ENCODE measurements around the gene SKI. TPM values are rescaled to one million over a fixed set of nuclear protein-coding genes. Genes with fewer than 3 reads are reported as not detected.

The SKI gene
- total and polyA plus RNA-seq, 10 of the 15 experiments (the other 5 are each of a cell fraction or from before 2014, with no cell fraction given) = 0.03 to 14.9 (median 0.96) TPM

DNA sequence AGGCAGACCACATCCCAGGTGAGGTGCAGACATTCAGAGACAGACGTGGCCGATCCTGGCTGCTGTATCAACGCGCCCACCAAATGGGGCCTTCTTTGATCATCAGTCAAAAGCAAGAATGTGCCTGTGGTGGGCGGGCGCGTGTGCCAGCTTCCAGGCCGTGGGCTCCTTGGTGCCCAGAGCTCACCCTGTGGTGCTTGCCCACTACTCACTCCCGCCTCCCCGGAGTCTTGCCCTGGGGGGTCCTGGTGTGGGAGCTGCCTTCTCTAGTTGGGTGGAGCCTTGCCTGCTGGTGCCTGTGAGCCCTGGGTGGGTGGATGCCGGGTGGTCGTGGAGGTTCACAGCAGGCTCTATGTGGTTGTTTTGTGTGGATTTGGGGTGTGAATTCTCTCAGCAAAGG is 70.6 kb downstream of the SKI start:
- Histone ChIP-seq H4K20me1 (ENCODE audit: control insufficient read depth, insufficient read depth) (no peaks in the 10 kb centered on the region; the same call in 1 of the 2 replicates), H3K79me2 (ENCODE audit: control insufficient read depth, insufficient read depth, low read length) (peaks cover 18% of the 10 kb centered on the region), H3K4me1 (ENCODE audit: control insufficient read depth, insufficient read depth, low read length) (peaks cover 28% of the 10 kb centered on the region), H3K27ac (ENCODE audit: control insufficient read depth, insufficient read depth) (no peak overlapping the region), H3K4me3 (no peak overlapping the region), H3K36me3 (ENCODE audit: control insufficient read depth in 2 of 2, insufficient read depth in 2 of 2, low read length in 1 of 2) (no peaks in the 10 kb centered on the region; a peak in 2 of 4 replicates), H3K27me3 (replicated peaks in 1 of 2; ENCODE audit: control insufficient read depth in 2 of 2, insufficient read depth in 2 of 2, low read length in 1 of 2) (no peaks in the 10 kb centered on the region), H2AFZ (ENCODE audit: control insufficient read depth, low read depth, low read length) (no peak overlapping the region), H3K4me2 (ENCODE audit: control insufficient read depth, insufficient read depth) (no peak overlapping the region), H3K9me3 (replicated peaks; ENCODE audit: control insufficient read depth, insufficient read depth, low read length) (no peaks in the 10 kb centered on the region), H3K9ac (ENCODE audit: control insufficient read depth, insufficient read depth, low read length) (no peak overlapping the region)
- FAIRE-seq = no peak
- intact Hi-C loops (cut with micrococcal nuclease; ENCODE audit: unreplicated experiment) = loop anchor here (10.0 kb wide), 1 partner anchor 64 kb away; no protein-coding TSS in a partner anchor
- 98% methylated on average over 12 of the region's 12 CpGs for whole genome bisulfite sequencing (ENCODE audit: insufficient coverage, insufficient replicate concordance, low lambda C conversion rate, missing lambda C conversion rate)
- CTCF ChIA-PET = no interaction called here
- in situ Hi-C loops (cut with MboI) = loop anchor here (5.0 kb wide), 1 partner anchor 41 kb away; no protein-coding TSS in a partner anchor
- no peak for TF ChIP-seq MTA2 (IDR thresholded peaks at IDR 0.05; ENCODE audit: low read depth)
- TF ChIP-seq, protein P1, sequence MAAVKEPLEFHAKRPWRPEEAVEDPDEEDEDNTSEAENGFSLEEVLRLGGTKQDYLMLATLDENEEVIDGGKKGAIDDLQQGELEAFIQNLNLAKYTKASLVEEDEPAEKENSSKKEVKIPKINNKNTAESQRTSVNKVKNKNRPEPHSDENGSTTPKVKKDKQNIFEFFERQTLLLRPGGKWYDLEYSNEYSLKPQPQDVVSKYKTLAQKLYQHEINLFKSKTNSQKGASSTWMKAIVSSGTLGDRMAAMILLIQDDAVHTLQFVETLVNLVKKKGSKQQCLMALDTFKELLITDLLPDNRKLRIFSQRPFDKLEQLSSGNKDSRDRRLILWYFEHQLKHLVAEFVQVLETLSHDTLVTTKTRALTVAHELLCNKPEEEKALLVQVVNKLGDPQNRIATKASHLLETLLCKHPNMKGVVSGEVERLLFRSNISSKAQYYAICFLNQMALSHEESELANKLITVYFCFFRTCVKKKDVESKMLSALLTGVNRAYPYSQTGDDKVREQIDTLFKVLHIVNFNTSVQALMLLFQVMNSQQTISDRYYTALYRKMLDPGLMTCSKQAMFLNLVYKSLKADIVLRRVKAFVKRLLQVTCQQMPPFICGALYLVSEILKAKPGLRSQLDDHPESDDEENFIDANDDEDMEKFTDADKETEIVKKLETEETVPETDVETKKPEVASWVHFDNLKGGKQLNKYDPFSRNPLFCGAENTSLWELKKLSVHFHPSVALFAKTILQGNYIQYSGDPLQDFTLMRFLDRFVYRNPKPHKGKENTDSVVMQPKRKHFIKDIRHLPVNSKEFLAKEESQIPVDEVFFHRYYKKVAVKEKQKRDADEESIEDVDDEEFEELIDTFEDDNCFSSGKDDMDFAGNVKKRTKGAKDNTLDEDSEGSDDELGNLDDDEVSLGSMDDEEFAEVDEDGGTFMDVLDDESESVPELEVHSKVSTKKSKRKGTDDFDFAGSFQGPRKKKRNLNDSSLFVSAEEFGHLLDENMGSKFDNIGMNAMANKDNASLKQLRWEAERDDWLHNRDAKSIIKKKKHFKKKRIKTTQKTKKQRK (IDR thresholded peaks at IDR 0.05; ENCODE audit: low read depth, low read length) = no peak
- no peak for TF ChIP-seq ZBED1 (IDR thresholded peaks at IDR 0.05; ENCODE audit: borderline replicate concordance)
- TF ChIP-seq, protein P2, sequence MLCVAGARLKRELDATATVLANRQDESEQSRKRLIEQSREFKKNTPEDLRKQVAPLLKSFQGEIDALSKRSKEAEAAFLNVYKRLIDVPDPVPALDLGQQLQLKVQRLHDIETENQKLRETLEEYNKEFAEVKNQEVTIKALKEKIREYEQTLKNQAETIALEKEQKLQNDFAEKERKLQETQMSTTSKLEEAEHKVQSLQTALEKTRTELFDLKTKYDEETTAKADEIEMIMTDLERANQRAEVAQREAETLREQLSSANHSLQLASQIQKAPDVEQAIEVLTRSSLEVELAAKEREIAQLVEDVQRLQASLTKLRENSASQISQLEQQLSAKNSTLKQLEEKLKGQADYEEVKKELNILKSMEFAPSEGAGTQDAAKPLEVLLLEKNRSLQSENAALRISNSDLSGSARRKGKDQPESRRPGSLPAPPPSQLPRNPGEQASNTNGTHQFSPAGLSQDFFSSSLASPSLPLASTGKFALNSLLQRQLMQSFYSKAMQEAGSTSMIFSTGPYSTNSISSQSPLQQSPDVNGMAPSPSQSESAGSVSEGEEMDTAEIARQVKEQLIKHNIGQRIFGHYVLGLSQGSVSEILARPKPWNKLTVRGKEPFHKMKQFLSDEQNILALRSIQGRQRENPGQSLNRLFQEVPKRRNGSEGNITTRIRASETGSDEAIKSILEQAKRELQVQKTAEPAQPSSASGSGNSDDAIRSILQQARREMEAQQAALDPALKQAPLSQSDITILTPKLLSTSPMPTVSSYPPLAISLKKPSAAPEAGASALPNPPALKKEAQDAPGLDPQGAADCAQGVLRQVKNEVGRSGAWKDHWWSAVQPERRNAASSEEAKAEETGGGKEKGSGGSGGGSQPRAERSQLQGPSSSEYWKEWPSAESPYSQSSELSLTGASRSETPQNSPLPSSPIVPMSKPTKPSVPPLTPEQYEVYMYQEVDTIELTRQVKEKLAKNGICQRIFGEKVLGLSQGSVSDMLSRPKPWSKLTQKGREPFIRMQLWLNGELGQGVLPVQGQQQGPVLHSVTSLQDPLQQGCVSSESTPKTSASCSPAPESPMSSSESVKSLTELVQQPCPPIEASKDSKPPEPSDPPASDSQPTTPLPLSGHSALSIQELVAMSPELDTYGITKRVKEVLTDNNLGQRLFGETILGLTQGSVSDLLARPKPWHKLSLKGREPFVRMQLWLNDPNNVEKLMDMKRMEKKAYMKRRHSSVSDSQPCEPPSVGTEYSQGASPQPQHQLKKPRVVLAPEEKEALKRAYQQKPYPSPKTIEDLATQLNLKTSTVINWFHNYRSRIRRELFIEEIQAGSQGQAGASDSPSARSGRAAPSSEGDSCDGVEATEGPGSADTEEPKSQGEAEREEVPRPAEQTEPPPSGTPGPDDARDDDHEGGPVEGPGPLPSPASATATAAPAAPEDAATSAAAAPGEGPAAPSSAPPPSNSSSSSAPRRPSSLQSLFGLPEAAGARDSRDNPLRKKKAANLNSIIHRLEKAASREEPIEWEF (IDR thresholded peaks at IDR 0.05; ENCODE audit: insufficient replicate concordance, low read depth, low read length) = no peak
- TF ChIP-seq YY1 (IDR thresholded peaks at IDR 0.05; ENCODE audit: low read depth, low read length) = no peak
- no peak for TF ChIP-seq IKZF1 (conservative IDR thresholded peaks at IDR 0.05)
- no peak for TF ChIP-seq EGR1 (IDR thresholded peaks at IDR 0.05; ENCODE audit: borderline replicate concordance in 1 of 2, low read depth in 2 of 2, low read length in 2 of 2)
- TF ChIP-seq PML (IDR thresholded peaks at IDR 0.05; ENCODE audit: low read length) = no peak
- no peak for TF ChIP-seq MYC (IDR thresholded peaks at IDR 0.05; ENCODE audit: insufficient read depth, insufficient read length, insufficient replicate concordance, low read length, severe bottlenecking)
- TF ChIP-seq NR2F1 (conservative IDR thresholded peaks at IDR 0.05) = no peak
- TF ChIP-seq ESRRA (IDR thresholded peaks at IDR 0.05; ENCODE audit: low read length) = no peak
- TF ChIP-seq MEF2A (IDR thresholded peaks at IDR 0.05; ENCODE audit: insufficient read depth, low read depth, low read length) = no peak
- no peak for TF ChIP-seq CREM (IDR thresholded peaks at IDR 0.05; ENCODE audit: low read depth)
- RAD21 ChIA-PET (ENCODE audit: unreplicated experiment) = no interaction called here
- POLR2A ChIA-PET = no interaction called here
- no TSS peak for BruUV-seq (replicated peaks)
- no peak for DNase-seq (ENCODE audit: low read depth, low spot score)
- SMC1A ChIA-PET (ENCODE audit: uncharacterized antibody, unreplicated experiment) = no interaction called here
- no peak for ATAC-seq
